SK-N-MC (cell line): ENCODE measurements around the gene SPACA5.

Experiments used
- EZH2 ChIP-seq: fragments of 200-600 bp; sonication (generic); IDR thresholded peaks from one replicate; pipeline ENCODE4 v1.6.1; 2017; ENCODE audit warnings: antibody characterized with exemption
- FOXP2 ChIP-seq: optimal IDR thresholded peaks from 2 replicates; pipeline ENCODE3; 2011; ENCODE audit warnings: mild to moderate bottlenecking, moderate library complexity; ENCODE audit not compliant: insufficient read depth; ENCODE audit errors: extremely low read length, control extremely low read depth
- POLR2AphosphoS5 ChIP-seq: IDR thresholded peaks from 2 replicates; pipeline ENCODE4 v1.6.1; 2012; ENCODE audit warnings: mild to moderate bottlenecking, low read depth, low read length, borderline replicate concordance

GRCh38 chrX:48030237-48030636, 23.4 kb downstream of the SPACA5 start:
- TF ChIP-seq EZH2: no peak
- no peak for TF ChIP-seq POLR2AphosphoS5
- TF ChIP-seq FOXP2: no peak
